ENCODE data around the gene CTPS2. TPM values are rescaled to one million over a fixed set of nuclear protein-coding genes. Genes with fewer than 3 reads are reported as not detected.
A peak's percentile ranks its signal among the peaks of the same experiment; 100 is the strongest.

Gene CTPS2
- polyA plus RNA-seq, 1 of the 3 experiments (the other 2 are of a cell fraction): 6.1 TPM

DNA sequence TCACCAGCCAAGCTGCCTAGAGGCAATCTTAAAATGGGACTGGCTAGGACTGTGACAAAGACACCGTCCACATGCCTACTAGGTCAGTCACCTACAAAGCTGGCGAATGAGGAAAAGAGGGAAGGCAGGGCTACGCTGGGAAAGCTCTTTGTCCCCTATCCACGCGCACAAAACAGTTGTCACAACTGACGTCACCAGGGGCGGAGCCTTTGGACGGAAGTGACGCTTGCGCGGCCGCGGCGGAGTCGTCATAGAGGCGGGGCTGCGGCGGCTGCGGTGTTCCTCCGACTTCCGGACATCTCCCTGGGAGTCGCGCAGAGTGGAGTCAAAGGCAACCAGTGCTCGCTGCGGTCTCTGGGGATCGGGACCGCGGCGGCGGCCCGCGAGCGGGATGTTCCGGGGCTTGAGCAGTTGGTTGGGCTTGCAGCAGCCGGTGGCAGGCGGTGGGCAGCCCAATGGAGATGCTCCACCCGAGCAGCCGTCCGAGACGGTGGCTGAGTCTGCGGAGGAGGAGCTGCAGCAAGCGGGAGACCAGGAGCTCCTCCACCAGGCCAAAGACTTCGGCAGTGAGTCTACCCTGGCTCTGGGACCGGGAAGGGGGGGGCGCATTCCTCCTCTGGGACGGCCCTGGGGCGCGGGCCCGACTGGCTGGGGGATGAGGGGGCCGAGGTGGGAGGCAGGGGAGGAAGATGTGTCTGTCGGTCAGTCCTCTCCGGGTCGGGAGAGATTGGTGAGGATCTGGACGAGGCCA is 7.0 kb upstream of the CTPS2 start, which contains the start of gene SYAP1 (continued):
- TF ChIP-seq, protein P1, sequence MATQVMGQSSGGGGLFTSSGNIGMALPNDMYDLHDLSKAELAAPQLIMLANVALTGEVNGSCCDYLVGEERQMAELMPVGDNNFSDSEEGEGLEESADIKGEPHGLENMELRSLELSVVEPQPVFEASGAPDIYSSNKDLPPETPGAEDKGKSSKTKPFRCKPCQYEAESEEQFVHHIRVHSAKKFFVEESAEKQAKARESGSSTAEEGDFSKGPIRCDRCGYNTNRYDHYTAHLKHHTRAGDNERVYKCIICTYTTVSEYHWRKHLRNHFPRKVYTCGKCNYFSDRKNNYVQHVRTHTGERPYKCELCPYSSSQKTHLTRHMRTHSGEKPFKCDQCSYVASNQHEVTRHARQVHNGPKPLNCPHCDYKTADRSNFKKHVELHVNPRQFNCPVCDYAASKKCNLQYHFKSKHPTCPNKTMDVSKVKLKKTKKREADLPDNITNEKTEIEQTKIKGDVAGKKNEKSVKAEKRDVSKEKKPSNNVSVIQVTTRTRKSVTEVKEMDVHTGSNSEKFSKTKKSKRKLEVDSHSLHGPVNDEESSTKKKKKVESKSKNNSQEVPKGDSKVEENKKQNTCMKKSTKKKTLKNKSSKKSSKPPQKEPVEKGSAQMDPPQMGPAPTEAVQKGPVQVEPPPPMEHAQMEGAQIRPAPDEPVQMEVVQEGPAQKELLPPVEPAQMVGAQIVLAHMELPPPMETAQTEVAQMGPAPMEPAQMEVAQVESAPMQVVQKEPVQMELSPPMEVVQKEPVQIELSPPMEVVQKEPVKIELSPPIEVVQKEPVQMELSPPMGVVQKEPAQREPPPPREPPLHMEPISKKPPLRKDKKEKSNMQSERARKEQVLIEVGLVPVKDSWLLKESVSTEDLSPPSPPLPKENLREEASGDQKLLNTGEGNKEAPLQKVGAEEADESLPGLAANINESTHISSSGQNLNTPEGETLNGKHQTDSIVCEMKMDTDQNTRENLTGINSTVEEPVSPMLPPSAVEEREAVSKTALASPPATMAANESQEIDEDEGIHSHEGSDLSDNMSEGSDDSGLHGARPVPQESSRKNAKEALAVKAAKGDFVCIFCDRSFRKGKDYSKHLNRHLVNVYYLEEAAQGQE (IDR thresholded peaks at IDR 0.05; ENCODE audit: low read depth, low read length): peak; percentile 12; the same call in 1 of the 2 replicates
- peak; percentile 3; the same call in 1 of the 2 replicates for TF ChIP-seq FOSL2 (IDR thresholded peaks at IDR 0.05; ENCODE audit: borderline replicate concordance, low read depth)
- TF ChIP-seq CHD2 (IDR thresholded peaks at IDR 0.05; ENCODE audit: low read length, partially characterized antibody): peak; percentile 37
- TF ChIP-seq SIN3A (IDR thresholded peaks at IDR 0.05; ENCODE audit: borderline replicate concordance, low read depth, low read length): 0 out of 2 replicates have a peak, but pooled peaks have one; percentile 22
- TF ChIP-seq TAF1 (IDR thresholded peaks at IDR 0.05; ENCODE audit: borderline replicate concordance, low read depth, low read length): peak; percentile 87
- no peak for TF ChIP-seq EP300 (IDR thresholded peaks at IDR 0.05; ENCODE audit: borderline replicate concordance in 1 of 2, low read depth in 1 of 2, low read length in 1 of 2)
- no peak for TF ChIP-seq EZH2phosphoT487 (IDR thresholded peaks at IDR 0.05; ENCODE audit: borderline replicate concordance, low read depth)
- TF ChIP-seq TEAD4 (IDR thresholded peaks at IDR 0.05; ENCODE audit: borderline replicate concordance, insufficient read depth): no peak
- TF ChIP-seq, protein P2, sequence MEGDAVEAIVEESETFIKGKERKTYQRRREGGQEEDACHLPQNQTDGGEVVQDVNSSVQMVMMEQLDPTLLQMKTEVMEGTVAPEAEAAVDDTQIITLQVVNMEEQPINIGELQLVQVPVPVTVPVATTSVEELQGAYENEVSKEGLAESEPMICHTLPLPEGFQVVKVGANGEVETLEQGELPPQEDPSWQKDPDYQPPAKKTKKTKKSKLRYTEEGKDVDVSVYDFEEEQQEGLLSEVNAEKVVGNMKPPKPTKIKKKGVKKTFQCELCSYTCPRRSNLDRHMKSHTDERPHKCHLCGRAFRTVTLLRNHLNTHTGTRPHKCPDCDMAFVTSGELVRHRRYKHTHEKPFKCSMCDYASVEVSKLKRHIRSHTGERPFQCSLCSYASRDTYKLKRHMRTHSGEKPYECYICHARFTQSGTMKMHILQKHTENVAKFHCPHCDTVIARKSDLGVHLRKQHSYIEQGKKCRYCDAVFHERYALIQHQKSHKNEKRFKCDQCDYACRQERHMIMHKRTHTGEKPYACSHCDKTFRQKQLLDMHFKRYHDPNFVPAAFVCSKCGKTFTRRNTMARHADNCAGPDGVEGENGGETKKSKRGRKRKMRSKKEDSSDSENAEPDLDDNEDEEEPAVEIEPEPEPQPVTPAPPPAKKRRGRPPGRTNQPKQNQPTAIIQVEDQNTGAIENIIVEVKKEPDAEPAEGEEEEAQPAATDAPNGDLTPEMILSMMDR (IDR thresholded peaks at IDR 0.05): peak; percentile 11; the same call in 1 of the 2 replicates
- TF ChIP-seq POLR2AphosphoS5 (IDR thresholded peaks at IDR 0.05; ENCODE audit: low read depth, low read length): peak; percentile 99
- TF ChIP-seq GABPA (IDR thresholded peaks at IDR 0.05; ENCODE audit: low read depth): peak; percentile 86
- no peak for TF ChIP-seq NFIC (IDR thresholded peaks at IDR 0.05; ENCODE audit: borderline replicate concordance)

DNA sequence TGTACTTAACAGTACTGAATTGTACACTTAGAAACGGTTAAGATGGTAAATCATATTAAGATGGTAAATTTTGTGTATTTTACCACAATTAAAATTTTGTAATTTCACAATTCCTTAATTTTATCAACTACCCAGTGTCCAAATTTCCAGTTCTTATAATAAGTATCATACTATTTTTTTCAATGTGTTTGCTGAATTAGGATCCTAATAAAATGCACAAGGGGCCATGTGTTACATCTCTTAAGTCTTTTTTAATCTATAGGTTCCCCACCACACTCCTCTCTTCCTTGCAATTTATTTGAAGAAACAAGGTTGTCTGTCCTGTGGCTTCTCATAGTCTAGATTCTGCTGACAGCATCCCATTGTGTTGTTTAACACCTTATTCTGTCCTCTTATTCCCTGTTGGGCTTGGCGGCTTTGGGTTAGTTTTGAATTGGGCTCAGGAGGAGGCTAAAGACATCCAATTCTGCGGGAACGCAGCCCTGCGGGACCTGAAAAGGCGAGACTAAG is 6.4 kb upstream of the CTPS2 start:
- TF ChIP-seq TAF1 (IDR thresholded peaks at IDR 0.05; ENCODE audit: borderline replicate concordance, low read depth, low read length): no peak
- TF ChIP-seq RXRA (IDR thresholded peaks at IDR 0.05; ENCODE audit: borderline replicate concordance, low read depth): no peak
- TF ChIP-seq EP300 (IDR thresholded peaks at IDR 0.05; ENCODE audit: borderline replicate concordance in 1 of 2, low read depth in 1 of 2, low read length in 1 of 2): no peak
- TF ChIP-seq ELF1 (IDR thresholded peaks at IDR 0.05): no peak
- TF ChIP-seq, protein P3, sequence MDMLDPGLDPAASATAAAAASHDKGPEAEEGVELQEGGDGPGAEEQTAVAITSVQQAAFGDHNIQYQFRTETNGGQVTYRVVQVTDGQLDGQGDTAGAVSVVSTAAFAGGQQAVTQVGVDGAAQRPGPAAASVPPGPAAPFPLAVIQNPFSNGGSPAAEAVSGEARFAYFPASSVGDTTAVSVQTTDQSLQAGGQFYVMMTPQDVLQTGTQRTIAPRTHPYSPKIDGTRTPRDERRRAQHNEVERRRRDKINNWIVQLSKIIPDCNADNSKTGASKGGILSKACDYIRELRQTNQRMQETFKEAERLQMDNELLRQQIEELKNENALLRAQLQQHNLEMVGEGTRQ (IDR thresholded peaks at IDR 0.05; ENCODE audit: borderline replicate concordance, low read depth, low read length): no peak
- TF ChIP-seq CHD2 (IDR thresholded peaks at IDR 0.05; ENCODE audit: low read length, partially characterized antibody): no peak
- TF ChIP-seq FOXM1 (IDR thresholded peaks at IDR 0.05; ENCODE audit: low read depth): no peak
- TF ChIP-seq NFIC (IDR thresholded peaks at IDR 0.05; ENCODE audit: borderline replicate concordance): no peak
- no peak for TF ChIP-seq RCOR1 (IDR thresholded peaks at IDR 0.05; ENCODE audit: low read length)
- TF ChIP-seq SMC3 (IDR thresholded peaks at IDR 0.05; ENCODE audit: low read depth, low read length): no peak
- no peak for TF ChIP-seq GABPA (IDR thresholded peaks at IDR 0.05; ENCODE audit: low read depth)
- POLR2A ChIA-PET: interaction anchor here (0.6 to 1.4 kb wide), 9 partner anchors 12 to 981 kb away, joined by 3 to 5 read pairs (median 4); partner anchors contain the start of genes AP1S2, CA5B and TXLNG
- CTCF ChIA-PET: interaction anchor here (0.8 to 1.4 kb wide), 4 partner anchors 12 to 1080 kb away, joined by 3 to 9 read pairs (median 4); no protein-coding TSS in a partner anchor

More for the DNA sequence above, 6.4 kb upstream of the CTPS2 start:
- Histone ChIP-seq H3K9me2 (no peaks in the 10 kb centered on the region), H3K9me3 (no peaks in the 10 kb centered on the region), H3K27ac (ENCODE audit: low read depth in 2 of 2, low read length in 1 of 2) (peak overlapping the region; percentile 90 to 99), H3K4me3 (ENCODE audit: low read depth in 2 of 2, low read length in 1 of 2) (peak overlapping the region; percentile 75 to 81), H3K27me3 (ENCODE audit: insufficient read depth) (no peaks in the 10 kb centered on the region), H3F3A (replicated peaks; ENCODE audit: insufficient read depth) (peaks cover 7% of the 10 kb centered on the region), H3K36me3 (replicated peaks in 1 of 2; ENCODE audit: control insufficient read depth in 1 of 2, insufficient read depth in 2 of 2, low read length in 1 of 2) (peaks cover 0 to 5% of the 10 kb centered on the region in 2 experiments), H3K4me1 (ENCODE audit: control insufficient read depth in 1 of 2, insufficient read depth in 2 of 2, low read depth in 1 of 2, low read length in 1 of 2) (peaks cover 0 to 7% of the 10 kb centered on the region in 2 experiments; a peak in 2 of 4 replicates), H3K9ac (peak overlapping the region; percentile 89), H3K79me2 (ENCODE audit: insufficient read depth) (peaks cover 43% of the 10 kb centered on the region), H2AFZ (ENCODE audit: low read depth) (peak overlapping the region; percentile 69), H3K4me2 (peak overlapping the region; percentile 87), H4K20me1 (ENCODE audit: insufficient read depth) (peaks cover 24% of the 10 kb centered on the region)
- 10% methylated on average over 6 of the region's 6 CpGs for WGBS (ENCODE audit: low lambda C conversion rate)
- no peak for DNase-seq

All from SK-N-SH (cell line).